ENCODE results near the gene PCDHA1. TPM values are rescaled to one million over a fixed set of nuclear protein-coding genes. Genes with fewer than 3 reads are reported as not detected.

Gene PCDHA1
- 0.12 to 0.23 TPM (median 0.21 TPM) in 5 replicates for total RNA-seq (2022; extraction: Qiagen RNA extraction; ENCODE audit: low read depth)

DNA sequence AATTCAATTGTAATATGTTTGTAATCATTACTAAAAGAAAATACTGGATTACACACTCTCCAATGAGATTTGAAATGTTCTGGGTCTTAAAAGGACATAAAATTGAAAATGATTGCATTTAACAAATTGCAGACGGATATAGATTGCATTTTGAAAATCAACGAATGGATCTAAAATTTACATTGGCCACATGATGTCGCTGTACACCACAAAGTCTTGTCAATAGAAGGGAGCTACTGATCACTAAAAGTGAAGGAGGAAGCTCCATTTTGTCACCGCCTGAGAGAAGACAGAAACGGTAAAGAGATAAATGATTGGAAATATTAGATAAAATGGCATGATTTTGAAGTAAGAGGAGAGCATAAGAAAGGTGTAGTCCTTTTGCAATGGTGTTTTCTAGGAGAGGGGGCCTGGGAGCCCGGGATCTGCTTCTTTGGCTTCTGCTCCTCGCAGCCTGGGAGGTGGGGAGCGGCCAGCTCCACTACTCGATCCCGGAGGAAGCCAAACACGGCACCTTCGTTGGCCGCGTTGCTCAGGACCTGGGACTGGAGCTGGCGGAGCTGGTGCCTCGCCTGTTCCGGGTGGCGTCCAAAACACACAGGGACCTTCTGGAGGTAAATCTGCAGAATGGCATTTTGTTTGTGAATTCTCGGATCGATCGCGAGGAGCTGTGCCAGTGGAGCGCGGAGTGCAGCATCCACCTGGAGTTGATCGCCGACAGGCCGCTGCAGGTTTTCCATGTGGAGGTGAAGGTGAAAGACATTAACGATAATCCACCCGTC lies at the start of gene PCDHA1:
Gene PCDHA1, plus strand, starts transcription at position 236 of the 782 bp plus-strand sequence.

DNA sequence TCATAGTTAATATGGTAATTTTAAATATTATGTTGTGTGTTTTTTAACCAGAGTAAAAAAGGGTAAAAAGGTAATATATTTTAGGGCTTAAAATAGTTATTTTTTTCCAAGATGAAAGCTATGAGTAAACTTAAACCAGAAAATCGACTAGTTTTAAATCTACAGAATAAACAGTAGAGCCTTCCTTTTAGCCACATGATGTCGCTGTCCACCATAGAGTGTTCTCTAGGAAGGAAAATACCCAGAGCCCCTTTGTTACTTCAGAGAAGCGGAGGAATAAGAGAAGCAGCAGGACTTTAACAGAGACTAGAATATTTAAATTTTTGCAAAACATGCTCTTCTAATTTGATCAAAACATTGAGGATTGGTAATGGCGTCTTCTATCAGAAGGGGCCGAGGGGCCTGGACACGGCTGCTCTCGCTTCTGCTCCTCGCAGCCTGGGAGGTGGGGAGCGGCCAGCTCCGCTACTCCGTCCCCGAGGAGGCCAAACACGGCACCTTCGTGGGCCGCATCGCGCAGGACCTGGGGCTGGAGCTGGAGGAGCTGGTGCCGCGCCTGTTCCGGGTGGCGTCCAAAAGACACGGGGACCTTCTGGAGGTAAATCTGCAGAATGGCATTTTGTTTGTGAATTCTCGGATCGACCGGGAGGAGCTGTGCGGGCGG lies 8.8 kb downstream of the PCDHA1 start, which contains the start of gene PCDHA2:
Gene PCDHA2, plus strand, starts transcription at position 258 of the 664 bp plus-strand sequence.

DNA sequence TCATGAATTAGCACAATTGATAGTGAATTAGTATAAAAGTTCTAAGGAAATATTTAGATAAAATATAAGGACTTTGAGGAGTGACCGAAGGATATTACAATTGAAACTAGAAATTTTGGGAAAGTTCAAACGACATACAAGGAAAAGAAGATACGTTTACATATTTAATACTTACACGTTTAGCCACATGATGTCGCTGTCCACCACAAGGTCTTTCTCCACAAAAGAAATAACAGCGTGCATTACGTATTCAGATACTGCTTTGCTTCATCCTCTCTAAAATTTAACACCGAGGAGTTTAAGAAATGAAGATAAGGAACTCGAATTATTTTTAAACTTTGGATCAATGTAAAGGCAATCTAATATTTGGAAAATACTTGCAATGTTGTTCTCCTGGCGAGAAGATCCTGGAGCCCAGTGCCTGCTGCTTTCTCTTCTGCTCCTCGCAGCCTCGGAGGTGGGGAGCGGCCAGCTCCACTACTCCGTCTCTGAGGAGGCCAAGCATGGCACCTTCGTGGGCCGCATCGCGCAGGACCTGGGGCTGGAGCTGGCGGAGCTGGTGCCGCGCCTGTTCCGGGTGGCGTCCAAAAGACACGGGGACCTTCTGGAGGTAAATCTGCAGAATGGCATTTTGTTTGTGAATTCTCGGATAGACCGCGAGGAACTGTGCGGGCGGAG lies 15.0 kb downstream of the PCDHA1 start, which contains the start of gene PCDHA3:
Gene PCDHA3, plus strand, starts transcription at position 242 of the 678 bp plus-strand sequence.

DNA sequence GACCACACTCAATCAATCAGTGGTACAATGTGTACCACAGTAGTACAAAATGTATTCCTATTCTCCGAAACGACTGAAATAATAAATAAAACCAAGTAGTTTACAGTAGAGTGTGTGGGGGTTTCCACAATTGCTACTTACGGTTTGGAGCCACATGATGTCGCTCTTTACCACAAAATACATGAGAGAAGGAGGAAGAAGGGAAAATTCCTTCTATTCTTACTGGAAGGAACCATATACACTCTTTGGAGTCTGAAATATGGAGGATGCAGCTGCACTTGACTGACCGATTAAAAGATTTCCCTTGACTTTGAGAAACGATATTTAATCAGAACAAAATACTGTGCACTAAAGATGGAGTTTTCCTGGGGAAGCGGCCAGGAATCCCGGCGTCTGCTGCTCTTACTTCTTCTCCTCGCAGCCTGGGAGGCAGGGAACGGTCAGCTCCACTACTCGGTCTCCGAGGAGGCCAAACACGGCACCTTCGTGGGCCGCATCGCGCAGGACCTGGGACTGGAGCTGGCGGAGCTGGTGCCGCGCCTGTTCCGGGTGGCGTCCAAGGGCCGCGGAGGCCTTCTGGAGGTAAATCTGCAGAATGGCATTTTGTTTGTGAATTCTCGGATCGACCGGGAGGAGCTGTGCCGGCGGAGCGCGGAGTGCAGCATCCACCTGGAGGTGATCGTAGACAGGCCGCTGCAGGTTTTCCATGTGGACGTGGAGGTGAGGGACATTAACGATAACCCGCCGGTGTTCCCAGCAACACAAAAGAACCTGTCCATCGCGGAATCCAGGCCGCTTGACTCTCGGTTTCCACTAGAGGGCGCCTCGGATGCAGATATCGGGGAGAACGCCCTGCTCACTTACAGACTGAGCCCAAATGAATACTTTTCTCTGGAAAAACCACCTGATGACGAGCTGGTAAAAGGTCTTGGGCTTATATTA lies 21.2 kb downstream of the PCDHA1 start, which contains the start of gene PCDHA4:
Gene PCDHA4, plus strand, starts transcription at position 235 of the 942 bp plus-strand sequence.

DNA sequence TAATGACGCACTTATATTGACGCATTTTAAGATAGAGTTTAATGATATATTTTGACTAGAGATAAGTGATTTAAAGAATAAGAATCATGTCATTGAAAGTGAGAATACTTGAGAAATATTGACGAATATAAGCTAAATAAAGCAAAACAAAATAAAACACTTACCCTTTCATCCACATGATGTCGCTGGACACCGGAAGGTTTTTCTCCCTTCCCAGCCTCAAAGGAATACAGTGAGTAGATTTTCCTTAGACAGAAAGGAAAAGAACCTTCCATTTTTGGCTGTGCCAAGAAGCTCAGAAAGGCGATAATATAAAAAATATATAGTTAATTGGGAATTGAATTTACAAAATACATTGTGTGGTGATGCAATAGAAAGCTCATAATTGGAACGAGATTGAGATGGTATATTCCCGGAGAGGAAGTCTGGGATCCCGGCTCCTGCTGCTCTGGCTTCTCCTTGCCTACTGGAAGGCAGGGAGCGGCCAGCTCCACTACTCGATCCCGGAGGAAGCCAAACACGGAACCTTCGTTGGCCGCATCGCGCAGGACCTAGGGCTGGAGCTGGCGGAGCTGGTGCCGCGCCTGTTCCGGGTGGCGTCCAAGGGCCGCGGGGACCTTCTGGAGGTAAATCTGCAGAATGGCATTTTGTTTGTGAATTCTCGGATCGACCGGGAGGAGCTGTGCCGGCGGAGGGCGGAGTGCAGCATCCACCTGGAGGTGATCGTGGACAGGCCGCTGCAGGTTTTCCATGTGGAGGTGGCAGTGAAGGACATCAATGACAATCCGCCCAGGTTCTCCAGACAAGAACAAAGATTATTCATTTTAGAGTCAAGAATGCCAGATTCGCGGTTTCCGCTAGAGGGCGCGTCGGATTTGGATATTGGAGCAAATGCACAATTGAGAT lies 35.7 kb downstream of the PCDHA1 start, which contains the start of gene PCDHA5:
Gene PCDHA5, plus strand, starts transcription at position 239 of the 906 bp plus-strand sequence.

DNA sequence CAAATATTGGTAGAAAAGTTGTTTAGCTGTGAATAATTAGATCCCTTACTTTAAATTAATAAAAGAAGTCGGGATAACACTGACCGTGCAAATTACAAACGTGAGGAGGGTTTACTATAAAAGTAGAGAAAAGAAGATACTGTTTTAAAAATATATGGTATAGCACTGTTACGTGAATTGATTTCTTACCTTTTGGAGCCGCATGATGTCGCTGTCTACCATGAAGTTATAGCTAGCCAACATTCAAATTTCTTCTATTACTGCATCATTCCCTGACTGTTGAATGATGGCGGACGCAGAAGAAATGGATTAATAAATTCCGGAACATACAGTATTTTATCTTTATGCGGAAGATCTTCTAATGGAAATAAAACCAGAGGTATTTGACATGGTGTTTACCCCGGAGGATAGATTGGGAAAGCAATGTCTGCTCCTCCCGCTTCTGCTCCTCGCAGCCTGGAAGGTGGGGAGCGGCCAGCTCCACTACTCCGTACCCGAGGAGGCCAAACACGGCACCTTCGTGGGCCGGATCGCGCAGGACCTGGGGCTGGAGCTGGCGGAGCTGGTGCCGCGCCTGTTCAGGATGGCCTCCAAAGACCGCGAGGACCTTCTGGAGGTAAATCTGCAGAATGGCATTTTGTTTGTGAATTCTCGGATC lies 41.9 kb downstream of the PCDHA1 start, which contains the start of gene PCDHA6:
Gene PCDHA6, plus strand, starts transcription at position 257 of the 658 bp plus-strand sequence. Its CDS starts 132 bp downstream, at position 389.

DNA sequence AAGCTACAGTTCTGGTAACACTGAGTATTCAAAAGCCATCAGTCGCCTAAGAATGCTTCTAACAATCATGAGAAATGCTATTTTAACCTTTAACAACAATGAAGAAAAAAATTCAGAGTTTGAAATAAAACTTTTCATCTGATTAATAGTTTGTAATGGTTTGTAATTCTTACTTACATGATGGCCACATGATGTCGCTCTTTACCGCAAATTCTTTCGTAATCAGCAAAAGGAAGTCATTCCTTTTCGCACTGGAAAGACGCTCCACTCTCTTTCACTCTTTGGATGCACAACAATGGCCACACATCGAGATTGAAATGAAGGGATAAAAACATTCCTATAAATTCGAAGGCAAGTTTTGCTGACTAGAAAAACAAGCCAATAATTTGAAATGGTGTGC lies 48.1 kb downstream of the PCDHA1 start, which contains the start of gene PCDHA7:
Gene PCDHA7, plus strand, starts transcription at position 277 of the 400 bp plus-strand sequence. Its CDS starts 115 bp downstream, at position 392.

DNA sequence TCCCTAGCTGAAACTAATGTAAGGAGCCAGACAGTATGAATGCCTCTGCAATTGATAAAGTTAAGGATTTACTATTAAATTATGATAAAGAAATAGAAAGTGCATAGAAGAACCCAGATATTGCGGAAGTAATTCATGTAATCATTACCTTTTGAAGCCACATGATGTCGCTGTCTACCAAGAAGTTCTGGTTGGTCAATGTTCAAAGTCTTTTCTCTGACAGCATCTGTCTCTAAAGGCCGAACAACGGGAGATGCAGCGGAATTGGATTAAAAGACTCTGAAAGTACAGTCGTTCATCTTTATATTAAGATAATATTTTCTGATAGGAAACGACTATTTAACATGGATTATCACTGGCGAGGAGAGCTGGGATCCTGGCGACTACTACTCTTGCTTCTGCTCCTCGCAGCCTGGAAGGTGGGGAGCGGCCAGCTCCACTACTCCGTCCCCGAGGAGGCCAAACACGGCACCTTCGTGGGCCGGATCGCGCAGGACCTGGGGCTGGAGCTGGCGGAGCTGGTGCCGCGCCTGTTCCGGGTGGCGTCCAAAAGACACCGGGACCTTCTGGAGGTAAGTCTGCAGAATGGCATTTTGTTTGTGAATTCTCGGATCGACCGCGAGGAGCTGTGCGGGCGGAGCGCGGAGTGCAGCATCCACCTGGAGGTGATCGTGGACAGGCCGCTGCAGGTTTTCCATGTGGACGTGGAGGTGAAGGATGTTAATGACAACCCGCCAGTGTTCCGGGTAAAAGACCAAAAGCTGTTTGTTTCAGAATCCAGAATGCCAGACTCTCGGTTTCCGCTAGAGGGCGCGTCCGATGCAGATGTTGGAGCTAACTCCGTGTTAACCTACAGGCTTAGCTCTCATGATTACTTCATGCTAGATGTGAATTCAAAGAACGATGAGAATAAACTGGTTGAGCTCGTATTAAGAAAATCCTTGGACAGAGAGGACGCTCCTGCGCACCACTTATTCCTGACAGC lies 55.3 kb downstream of the PCDHA1 start, which contains the start of gene PCDHA8:
Gene PCDHA8, plus strand, starts transcription at position 210 of the 985 bp plus-strand sequence. Its CDS starts 135 bp downstream, at position 345.

DNA sequence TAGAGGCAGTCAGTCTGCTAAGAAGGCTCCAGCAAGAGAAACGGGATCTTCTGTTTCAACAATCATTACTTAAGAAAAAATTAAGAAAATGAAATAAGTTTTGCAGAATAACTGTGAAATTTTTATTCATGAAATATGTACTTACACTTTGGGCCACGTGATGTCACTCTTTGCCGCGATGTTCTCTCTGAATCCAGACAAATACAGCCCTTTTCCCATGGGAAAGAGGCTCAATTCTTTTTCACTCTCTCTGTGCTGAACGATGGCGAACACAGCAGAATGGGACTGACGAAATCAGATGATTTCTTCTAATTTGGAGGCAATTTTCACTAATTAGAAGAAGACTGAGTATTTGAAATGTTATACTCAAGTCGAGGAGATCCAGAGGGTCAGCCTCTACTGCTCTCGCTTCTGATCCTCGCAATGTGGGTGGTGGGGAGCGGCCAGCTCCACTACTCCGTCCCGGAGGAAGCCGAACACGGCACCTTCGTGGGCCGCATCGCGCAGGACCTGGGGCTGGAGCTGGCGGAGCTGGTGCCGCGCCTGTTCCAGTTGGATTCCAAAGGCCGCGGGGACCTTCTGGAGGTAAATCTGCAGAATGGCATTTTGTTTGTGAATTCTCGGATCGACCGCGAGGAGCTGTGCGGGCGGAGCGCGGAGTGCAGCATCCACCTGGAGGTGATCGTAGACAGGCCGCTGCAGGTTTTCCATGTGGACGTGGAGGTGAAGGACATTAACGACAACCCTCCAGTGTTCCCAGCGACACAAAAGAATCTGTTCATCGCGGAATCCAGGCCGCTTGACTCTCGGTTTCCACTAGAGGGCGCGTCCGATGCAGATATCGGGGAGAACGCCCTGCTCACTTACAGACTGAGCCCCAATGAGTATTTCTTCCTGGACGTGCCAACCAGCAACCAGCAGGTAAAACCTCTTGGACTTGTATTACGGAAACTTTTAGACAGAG lies 62.5 kb downstream of the PCDHA1 start, which contains the start of gene PCDHA9:
Gene PCDHA9, plus strand, starts transcription at position 244 of the 964 bp plus-strand sequence. Its CDS starts 114 bp downstream, at position 358.

DNA sequence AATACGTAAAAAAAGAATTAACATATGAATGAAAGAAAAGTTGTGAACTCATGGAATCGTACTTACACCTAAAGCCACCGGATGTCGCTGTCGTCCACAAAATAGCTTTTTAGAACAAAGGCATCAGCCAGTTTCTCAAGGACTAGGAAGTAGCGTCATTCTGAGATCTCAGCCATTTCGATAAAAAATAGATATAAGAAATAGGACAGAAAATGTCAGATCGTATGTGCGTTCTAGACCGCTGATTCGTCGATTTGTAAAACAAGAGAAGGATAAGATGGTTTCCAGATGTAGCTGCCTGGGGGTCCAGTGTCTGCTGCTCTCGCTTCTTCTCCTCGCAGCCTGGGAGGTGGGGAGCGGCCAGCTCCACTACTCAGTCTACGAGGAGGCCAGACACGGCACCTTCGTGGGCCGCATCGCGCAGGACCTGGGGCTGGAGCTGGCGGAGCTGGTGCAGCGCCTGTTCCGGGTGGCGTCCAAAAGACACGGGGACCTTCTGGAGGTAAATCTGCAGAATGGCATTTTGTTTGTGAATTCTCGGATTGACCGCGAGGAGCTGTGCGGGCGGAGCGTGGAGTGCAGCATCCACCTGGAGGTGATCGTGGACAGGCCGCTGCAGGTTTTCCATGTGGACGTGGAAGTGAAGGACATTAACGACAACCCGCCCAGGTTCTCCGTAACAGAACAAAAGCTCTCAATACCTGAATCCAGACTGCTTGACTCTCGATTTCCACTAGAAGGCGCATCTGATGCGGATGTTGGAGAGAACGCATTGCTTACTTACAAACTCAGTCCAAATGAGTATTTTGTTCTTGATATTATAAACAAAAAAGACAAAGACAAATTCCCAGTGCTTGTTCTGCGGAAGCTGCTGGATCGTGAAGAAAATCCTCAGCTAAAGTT lies 70.1 kb downstream of the PCDHA1 start, which contains the start of gene PCDHA10:
Gene PCDHA10, plus strand, starts transcription at position 126 of the 903 bp plus-strand sequence. Its CDS starts 152 bp downstream, at position 278.

DNA sequence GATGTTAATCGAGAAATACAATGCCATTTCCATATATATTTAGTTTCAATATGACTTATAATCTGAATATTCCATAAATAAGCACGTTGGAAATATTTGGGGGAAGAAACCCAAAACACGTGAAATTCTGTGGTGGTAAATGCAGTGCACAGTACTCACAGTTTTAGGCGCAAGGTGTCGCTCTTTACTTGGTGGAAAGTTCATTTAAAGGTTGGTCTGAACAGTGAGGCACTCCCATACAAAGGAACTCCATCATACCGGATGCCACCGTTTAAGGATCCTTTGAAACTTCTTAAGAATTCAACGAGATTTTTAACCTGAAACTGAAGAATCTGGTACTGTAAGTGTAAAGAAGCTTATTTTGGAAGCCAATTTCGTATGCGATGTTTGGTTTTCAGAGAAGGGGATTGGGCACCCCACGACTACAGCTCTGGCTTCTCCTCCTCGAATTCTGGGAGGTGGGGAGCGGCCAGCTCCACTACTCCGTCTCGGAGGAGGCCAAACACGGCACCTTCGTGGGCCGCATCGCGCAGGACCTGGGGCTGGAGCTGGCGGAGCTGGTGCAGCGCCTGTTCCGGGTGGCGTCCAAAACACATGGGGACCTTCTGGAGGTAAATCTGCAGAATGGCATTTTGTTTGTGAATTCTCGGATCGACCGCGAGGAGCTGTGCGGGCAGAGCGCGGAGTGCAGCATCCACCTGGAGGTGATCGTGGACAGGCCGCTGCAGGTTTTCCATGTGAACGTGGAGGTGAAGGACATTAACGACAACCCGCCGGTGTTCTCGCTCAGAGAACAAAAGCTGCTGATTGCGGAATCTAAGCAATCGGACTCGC lies 83.0 kb downstream of the PCDHA1 start, which contains the start of gene PCDHA11:
Gene PCDHA11, plus strand, starts transcription at position 237 of the 834 bp plus-strand sequence. Its CDS starts 147 bp downstream, at position 384.

DNA sequence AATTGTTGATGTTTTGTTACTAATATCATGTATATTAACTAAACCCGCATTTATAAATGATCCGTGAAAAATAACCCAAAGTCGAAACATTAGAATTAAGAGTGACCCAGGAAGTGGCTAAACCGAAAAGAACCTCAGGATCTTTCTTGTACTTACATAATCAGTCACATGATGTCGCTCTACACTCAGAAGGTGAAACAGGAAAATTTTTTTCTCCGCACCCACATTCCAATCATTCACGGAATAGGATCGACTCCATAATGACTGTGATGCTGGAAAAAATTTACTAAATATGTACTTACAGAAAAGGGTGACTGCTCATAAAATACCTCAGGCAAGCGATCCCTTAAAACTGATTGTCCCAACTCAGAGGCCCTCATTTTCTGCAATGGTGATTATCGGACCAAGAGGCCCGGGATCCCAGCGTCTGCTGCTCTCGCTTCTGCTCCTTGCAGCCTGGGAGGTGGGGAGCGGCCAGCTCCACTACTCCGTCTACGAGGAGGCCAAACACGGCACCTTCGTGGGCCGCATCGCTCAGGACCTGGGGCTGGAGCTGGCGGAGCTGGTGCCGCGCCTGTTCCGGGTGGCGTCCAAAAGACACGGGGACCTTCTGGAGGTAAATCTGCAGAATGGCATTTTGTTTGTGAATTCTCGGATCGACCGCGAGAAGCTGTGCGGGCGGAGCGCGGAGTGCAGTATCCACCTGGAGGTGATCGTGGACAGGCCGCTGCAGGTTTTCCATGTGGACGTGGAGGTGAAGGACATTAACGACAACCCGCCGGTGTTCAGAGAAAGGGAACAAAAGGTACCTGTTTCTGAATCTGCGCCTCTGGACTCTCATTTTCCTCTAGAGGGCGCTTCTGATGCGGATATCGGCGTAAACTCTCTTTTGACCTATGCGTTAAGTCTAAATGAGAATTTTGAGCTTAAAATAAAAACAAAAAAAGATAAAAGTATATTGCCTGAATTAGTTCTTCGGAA lies 89.4 kb downstream of the PCDHA1 start, which contains the start of gene PCDHA12:
Gene PCDHA12, plus strand, starts transcription at position 224 of the 981 bp plus-strand sequence. Its CDS starts 165 bp downstream, at position 389.

DNA sequence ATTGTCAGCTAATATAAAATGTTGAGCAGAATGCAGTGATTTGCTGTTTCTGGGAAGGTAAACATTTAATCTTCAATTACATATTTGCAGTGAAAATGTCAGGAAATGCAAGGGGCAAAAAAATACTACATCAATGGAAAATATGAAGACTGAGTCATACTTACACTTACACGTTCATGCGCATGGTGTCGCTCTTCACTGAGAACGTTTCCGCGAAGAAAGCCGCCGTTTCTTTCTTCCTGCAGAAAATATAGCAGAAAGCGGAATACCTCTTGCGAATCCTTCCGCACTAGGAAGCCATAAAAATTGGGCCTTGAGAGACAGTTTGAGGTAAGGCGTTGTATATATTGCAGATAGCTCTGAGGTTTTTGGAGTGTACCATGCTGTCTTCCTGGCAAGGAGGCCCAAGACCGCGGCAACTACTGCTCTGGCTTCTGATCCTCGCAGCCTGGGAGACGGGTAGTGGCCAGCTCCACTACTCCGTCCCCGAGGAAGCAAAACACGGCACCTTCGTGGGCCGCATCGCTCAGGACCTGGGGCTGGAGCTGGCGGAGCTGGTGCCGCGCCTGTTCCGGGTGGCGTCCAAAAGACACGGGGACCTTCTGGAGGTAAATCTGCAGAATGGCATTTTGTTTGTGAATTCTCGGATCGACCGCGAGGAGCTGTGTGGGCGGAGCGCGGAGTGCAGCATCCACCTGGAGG lies 96.1 kb downstream of the PCDHA1 start, which contains the start of gene PCDHA13:
Gene PCDHA13, plus strand, starts transcription at position 236 of the 702 bp plus-strand sequence. Its CDS starts 145 bp downstream, at position 381.

